Neural cell (in vitro differentiated cells): ENCODE measurements around the gene COMT. TPM values are rescaled to one million over a fixed set of nuclear protein-coding genes. Genes with fewer than 3 reads are reported as not detected.

ENCODE experiments used
- H2AFZ ChIP-seq: fragments of 200-600, 300-800 bp; sonication (generic), shearing (Covaris generic); 2 replicates; pipeline ENCODE4 v1.6.0; 2014; ENCODE audit warnings: low read depth, mild to moderate bottlenecking, antibody characterized with exemption, low read length, moderate library complexity
- H3F3A ChIP-seq: fragments of 200-600 bp; shearing (Covaris generic); 2 replicates; pipeline ENCODE4 v1.6.1; 2016; ENCODE audit warnings: mild to moderate bottlenecking, moderate library complexity, mixed read lengths, antibody characterized with exemption, low read length; ENCODE audit not compliant: insufficient read depth, poor library complexity, severe bottlenecking
- H3K27ac ChIP-seq: fragments of 200-600, 300-800 bp; sonication (generic), shearing (Covaris generic); 2 replicates; pipeline ENCODE4 v1.5.1; 2014; ENCODE audit warnings: mild to moderate bottlenecking, low read length, moderate library complexity
- H3K27me3 ChIP-seq: fragments of 300-800, 200-600 bp; sonication (generic), shearing (Covaris generic); 2 replicates; pipeline ENCODE4 v1.6.0; 2014; ENCODE audit warnings: mild to moderate bottlenecking, low read depth, low read length, moderate library complexity; ENCODE audit not compliant: insufficient read depth
- H3K36me3 ChIP-seq: fragments of 300-800, 200-600 bp; sonication (generic), shearing (Covaris generic); 2 replicates; pipeline ENCODE4 v1.5.1; 2014; ENCODE audit warnings: mild to moderate bottlenecking, antibody characterized with exemption, low read length, moderate library complexity; ENCODE audit not compliant: insufficient read depth
- H3K4me2 ChIP-seq: fragments of 300-800, 200-600 bp; sonication (generic), shearing (Covaris generic); 2 replicates; pipeline ENCODE4 v1.6.0; 2014; ENCODE audit warnings: mild to moderate bottlenecking, low read length
- H3K4me3 ChIP-seq: fragments of 300-800, 200-600 bp; sonication (generic), shearing (Covaris generic); 2 replicates; pipeline ENCODE4 v1.5.1; 2014; ENCODE audit warnings: mild to moderate bottlenecking, low read length, moderate library complexity
- H3K79me2 ChIP-seq: fragments of 200-600 bp; shearing (Covaris generic); replicated peaks from 2 replicates; pipeline ENCODE4 v1.6.0; 2014; ENCODE audit warnings: mild to moderate bottlenecking, low read length, moderate library complexity; ENCODE audit not compliant: insufficient read depth
- H3K9ac ChIP-seq: fragments of 300-800, 200-600 bp; sonication (generic), shearing (Covaris generic); 2 replicates; pipeline ENCODE4 v1.6.1; 2016; ENCODE audit warnings: mild to moderate bottlenecking, low read length, mixed read lengths
- H3K9me2 ChIP-seq: fragments of 200-600 bp; shearing (Covaris generic); 2 replicates; pipeline ENCODE4 v1.6.1; 2016; ENCODE audit warnings: mild to moderate bottlenecking, low read length, mixed read lengths; ENCODE audit not compliant: insufficient read depth
- H3K9me3 ChIP-seq: fragments of 200-600, 300-800 bp; sonication (generic), shearing (Covaris generic); 2 replicates; pipeline ENCODE4 v1.6.1; 2016; ENCODE audit warnings: mild to moderate bottlenecking, mixed run types, low read length, moderate library complexity, mixed read lengths
- H4K20me1 ChIP-seq: fragments of 200-600 bp; shearing (Covaris generic); 2 replicates; pipeline ENCODE4 v1.6.1; 2016; ENCODE audit warnings: mild to moderate bottlenecking, mixed run types; ENCODE audit not compliant: insufficient read depth
- CTCF ChIP-seq: fragments of 450-650 bp; IDR thresholded peaks from 2 replicates; pipeline ENCODE4 v1.5.1; 2014; ENCODE audit warnings: antibody characterized with exemption, mild to moderate bottlenecking, moderate library complexity; ENCODE audit not compliant: poor library complexity, severe bottlenecking
- EP300 ChIP-seq: fragments of 450-650 bp; conservative IDR thresholded peaks from 2 replicates; pipeline ENCODE4 v1.6.1; 2014; ENCODE audit warnings: antibody characterized with exemption, mild to moderate bottlenecking, moderate library complexity; ENCODE audit not compliant: poor library complexity, severe bottlenecking
- EZH2 ChIP-seq: fragments of 200-600, 300-800 bp; shearing (Covaris generic), sonication (generic); IDR thresholded peaks from 2 replicates; pipeline ENCODE4 v1.6.1; 2014; ENCODE audit warnings: antibody characterized with exemption, low read length, borderline replicate concordance, mild to moderate bottlenecking; ENCODE audit not compliant: insufficient read depth, poor library complexity, severe bottlenecking
- MXI1 ChIP-seq: fragments of 450-650 bp; conservative IDR thresholded peaks from 2 replicates; pipeline ENCODE4 v1.6.1; 2014; ENCODE audit warnings: antibody characterized with exemption, mild to moderate bottlenecking; ENCODE audit not compliant: poor library complexity, severe bottlenecking
- POLR2AphosphoS5 ChIP-seq: IDR thresholded peaks from 2 replicates; pipeline ENCODE4 v1.6.1; 2012
- RAD21 ChIP-seq: fragments of 450-650 bp; conservative IDR thresholded peaks from 2 replicates; pipeline ENCODE4 v1.6.1; 2014; ENCODE audit warnings: antibody characterized with exemption, mild to moderate bottlenecking, moderate library complexity
- REST ChIP-seq: IDR thresholded peaks from 2 replicates; pipeline ENCODE4 v1.6.1; 2012; ENCODE audit warnings: borderline replicate concordance
- SMC3 ChIP-seq: fragments of 450-650 bp; conservative IDR thresholded peaks from 2 replicates; pipeline ENCODE4 v1.6.1; 2014; ENCODE audit warnings: antibody characterized with exemption, mild to moderate bottlenecking, moderate library complexity; ENCODE audit not compliant: poor library complexity
- polyA plus RNA-seq: library from polyadenylated mRNA; depleted of rRNA; stranded (reverse); fragments of >200 nt; gene quantifications from 2 replicates; pipeline ENCODE4 v1.2.3, GENCODE V29; 2014

Gene COMT
- polyA plus RNA-seq, 1 donor from 2014 or later = 14.2 TPM

DNA sequence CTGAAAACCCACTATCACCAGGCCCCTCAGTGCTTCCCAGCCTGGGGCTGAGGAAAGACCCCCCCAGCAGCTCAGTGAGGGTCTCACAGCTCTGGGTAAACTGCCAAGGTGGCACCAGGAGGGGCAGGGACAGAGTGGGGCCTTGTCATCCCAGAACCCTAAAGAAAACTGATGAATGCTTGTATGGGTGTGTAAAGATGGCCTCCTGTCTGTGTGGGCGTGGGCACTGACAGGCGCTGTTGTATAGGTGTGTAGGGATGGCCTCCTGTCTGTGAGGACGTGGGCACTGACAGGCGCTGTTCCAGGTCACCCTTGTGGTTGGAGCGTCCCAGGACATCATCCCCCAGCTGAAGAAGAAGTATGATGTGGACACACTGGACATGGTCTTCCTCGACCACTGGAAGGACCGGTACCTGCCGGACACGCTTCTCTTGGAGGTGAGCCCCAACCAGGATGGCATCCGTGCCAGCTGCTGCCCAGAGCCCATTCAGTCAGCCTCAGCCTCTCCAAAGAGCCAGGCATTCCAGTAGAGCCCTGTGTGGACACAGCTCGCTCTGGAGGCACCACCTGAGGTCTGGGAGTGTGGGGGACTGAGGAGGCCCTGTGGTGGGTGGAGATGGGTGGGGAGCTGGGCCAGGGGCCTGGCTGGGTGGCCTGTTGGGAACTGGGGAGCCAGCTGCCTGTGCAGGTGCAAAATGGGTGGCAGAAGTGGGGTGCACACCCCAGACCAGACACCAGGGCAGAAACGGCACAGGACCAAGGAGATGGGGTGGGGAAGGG, 22.5 kb downstream of the COMT start:
- no peaks in the 10 kb centered on the region for H3K9me2 ChIP-seq
- H3K36me3 ChIP-seq = peaks cover 4% of the 10 kb centered on the region
- TF ChIP-seq CTCF (no peak), SMC3 (no peak), EP300 (no peak), EZH2 (no peak)
- no peak overlapping the region for H3K4me2 ChIP-seq
- H3K4me3 ChIP-seq = no peak overlapping the region
- no peaks in the 10 kb centered on the region for H3K79me2 ChIP-seq
- no peaks in the 10 kb centered on the region for H4K20me1 ChIP-seq
- no peak overlapping the region for H3K27ac ChIP-seq
- H3K9ac ChIP-seq = no peak overlapping the region
- H2AFZ ChIP-seq = no peak overlapping the region
- no peaks in the 10 kb centered on the region for H3K9me3 ChIP-seq
- no peaks in the 10 kb centered on the region for H3K27me3 ChIP-seq
- H3F3A ChIP-seq = no peaks in the 10 kb centered on the region

DNA sequence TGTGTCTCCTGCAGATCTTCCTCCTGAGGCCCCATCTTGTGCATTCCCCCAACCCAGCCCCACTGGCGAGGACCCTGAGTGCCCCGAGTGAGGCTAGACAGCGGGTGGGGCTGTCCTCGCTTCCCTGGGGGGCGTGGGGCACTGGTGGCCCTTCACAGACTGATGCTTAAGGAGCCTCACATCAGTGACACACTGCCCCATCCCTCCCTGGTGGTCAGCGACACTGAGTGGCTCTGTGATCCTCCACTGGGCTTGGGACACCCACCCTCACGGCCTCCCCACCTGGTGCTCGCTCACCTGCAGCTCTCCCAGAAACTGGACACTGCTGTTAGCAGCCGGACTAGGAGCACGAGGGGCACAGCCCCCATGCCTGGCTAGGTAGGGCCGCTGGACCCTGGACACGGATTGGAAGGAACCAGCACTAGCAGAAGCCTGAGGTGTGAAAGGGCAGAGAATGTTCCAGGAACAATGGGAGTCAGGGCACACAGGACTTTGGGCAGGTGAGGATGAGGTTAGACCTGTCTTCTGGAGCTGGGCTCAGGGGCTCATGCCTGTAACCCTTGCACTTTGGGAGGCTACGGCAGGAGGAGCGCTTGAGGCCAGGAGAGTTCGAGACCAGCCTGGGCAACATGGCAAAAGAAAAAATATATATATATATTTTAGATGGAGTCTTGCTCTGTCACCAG, 23.3 kb downstream of the COMT start:
- Histone ChIP-seq H2AFZ (no peak overlapping the region), H4K20me1 (no peaks in the 10 kb centered on the region), H3K27ac (no peak overlapping the region), H3K4me2 (no peak overlapping the region), H3K9me3 (no peaks in the 10 kb centered on the region), H3K79me2 (no peaks in the 10 kb centered on the region), H3F3A (no peaks in the 10 kb centered on the region), H3K9me2 (no peaks in the 10 kb centered on the region), H3K36me3 (peaks cover 4% of the 10 kb centered on the region), H3K9ac (no peak overlapping the region), H3K4me3 (no peak overlapping the region), H3K27me3 (no peaks in the 10 kb centered on the region)
- TF ChIP-seq REST (no peak), MXI1 (no peak), POLR2AphosphoS5 (no peak), RAD21 (no peak)
